ENCODE results near the gene AACS. TPM values are rescaled to one million over a fixed set of nuclear protein-coding genes. Genes with fewer than 3 reads are reported as not detected.

Gene AACS
- total RNA-seq, 1 experiment from 2014 or later = 46.8 TPM

DNA sequence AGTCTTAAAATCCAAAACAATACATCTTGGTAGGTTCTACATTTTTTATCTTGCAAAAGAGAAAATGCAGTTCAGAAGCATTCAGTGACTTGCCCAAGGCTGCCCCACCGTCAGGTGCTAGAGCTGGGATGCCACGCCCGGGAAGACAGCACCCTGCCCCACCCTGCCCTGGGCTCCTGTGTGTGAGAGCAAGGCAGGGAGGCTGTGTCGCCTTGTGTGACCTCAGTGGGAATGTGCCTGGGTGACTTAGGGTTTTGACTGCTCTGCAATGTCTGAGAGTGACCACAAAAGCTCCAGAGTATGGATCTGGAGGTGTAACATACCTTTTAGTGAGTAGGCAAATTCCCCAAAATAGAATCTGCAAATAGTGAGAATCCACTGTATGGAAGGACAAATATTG, 60.0 kb downstream of the AACS start:
- TF ChIP-seq EZH2 (IDR thresholded peaks at IDR 0.05; ENCODE audit: low read depth) = no peak
- TF ChIP-seq, protein P1, sequence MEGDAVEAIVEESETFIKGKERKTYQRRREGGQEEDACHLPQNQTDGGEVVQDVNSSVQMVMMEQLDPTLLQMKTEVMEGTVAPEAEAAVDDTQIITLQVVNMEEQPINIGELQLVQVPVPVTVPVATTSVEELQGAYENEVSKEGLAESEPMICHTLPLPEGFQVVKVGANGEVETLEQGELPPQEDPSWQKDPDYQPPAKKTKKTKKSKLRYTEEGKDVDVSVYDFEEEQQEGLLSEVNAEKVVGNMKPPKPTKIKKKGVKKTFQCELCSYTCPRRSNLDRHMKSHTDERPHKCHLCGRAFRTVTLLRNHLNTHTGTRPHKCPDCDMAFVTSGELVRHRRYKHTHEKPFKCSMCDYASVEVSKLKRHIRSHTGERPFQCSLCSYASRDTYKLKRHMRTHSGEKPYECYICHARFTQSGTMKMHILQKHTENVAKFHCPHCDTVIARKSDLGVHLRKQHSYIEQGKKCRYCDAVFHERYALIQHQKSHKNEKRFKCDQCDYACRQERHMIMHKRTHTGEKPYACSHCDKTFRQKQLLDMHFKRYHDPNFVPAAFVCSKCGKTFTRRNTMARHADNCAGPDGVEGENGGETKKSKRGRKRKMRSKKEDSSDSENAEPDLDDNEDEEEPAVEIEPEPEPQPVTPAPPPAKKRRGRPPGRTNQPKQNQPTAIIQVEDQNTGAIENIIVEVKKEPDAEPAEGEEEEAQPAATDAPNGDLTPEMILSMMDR (conservative IDR thresholded peaks at IDR 0.05) = no peak
- H2AFZ ChIP-seq = no peak overlapping the region
- peaks cover 31% of the 10 kb centered on the region for H3K4me1 ChIP-seq (replicated peaks; ENCODE audit: insufficient read depth)
- no peaks in the 10 kb centered on the region; the same call in 1 of the 2 replicates for H4K20me1 ChIP-seq (ENCODE audit: insufficient read depth)
- H3K36me3 ChIP-seq (ENCODE audit: low read depth) = no peaks in the 10 kb centered on the region
- H3F3A ChIP-seq (ENCODE audit: insufficient read depth, low read depth) = peaks cover 27% of the 10 kb centered on the region
- no peaks in the 10 kb centered on the region for H3K27me3 ChIP-seq (ENCODE audit: insufficient read depth, low read depth)
- no TSS peak for BruUV-seq (replicated peaks)
- peak overlapping the region; percentile 63 for H3K4me2 ChIP-seq
- no peaks in the 10 kb centered on the region for H3K9me3 ChIP-seq (ENCODE audit: insufficient read depth, low read depth)
- DNase-seq = peak; percentile 73 to 92
- CTCF ChIA-PET = no interaction called here
- no peaks in the 10 kb centered on the region for H3K9me2 ChIP-seq (ENCODE audit: insufficient read depth)
- no peak overlapping the region for H3K4me3 ChIP-seq
- peak overlapping the region; percentile 84 for H3K27ac ChIP-seq
- POLR2A ChIA-PET (ENCODE audit: unreplicated experiment) = no interaction called here
- H3K79me2 ChIP-seq (ENCODE audit: low read depth) = no peaks in the 10 kb centered on the region
- intact Hi-C loops (cut with micrococcal nuclease; ENCODE audit: unreplicated experiment) = loop anchor here (10.0 kb wide), 1 partner anchor 130 kb away; the partner anchor contains the start of gene BRI3BP

DNA sequence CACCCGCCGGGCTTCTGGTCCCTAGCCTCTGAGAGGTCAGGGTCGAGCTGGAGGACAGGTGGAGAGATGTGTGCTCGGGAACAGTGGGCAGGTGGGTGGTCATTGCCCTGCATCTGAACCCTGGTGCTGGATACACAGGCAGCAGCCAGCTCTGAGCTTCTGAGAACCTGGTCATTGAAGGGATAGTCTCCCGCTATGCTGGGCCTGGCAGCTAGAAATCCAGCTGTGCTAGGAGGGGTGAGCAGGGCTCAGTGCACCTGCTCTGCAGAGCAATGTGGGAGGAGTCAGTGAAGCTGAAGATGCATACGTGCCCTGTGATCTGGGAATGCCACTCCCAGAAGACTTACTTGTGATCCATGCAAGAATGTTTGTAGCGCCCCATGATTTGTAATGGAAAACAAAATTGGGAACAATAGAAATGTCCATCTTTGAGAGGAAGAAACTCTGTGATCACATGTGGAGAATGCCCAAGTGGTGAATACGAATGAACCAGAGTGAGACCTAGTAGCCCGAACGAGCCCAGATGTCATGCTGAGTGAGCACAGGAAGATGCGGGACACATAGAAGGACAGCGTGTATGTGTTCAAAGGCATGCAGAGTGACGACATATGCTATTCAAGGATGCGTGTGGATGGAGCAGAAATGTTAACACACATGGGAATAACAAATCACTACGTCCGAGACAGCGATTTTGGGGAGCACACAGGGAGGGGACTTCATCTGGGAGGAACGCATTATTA, 63.4 kb downstream of the AACS start:
- CTCF ChIA-PET = no interaction called here
- Histone ChIP-seq H3K79me2 (ENCODE audit: low read depth) (no peaks in the 10 kb centered on the region), H3F3A (ENCODE audit: insufficient read depth, low read depth) (peaks cover 24% of the 10 kb centered on the region), H3K27ac (no peak overlapping the region), H4K20me1 (ENCODE audit: insufficient read depth) (no peaks in the 10 kb centered on the region; the same call in 1 of the 2 replicates), H3K36me3 (ENCODE audit: low read depth) (no peaks in the 10 kb centered on the region), H3K4me1 (replicated peaks; ENCODE audit: insufficient read depth) (peaks cover 26% of the 10 kb centered on the region), H3K9me2 (ENCODE audit: insufficient read depth) (no peaks in the 10 kb centered on the region), H3K27me3 (ENCODE audit: insufficient read depth, low read depth) (no peaks in the 10 kb centered on the region), H3K4me2 (no peak overlapping the region), H3K9me3 (ENCODE audit: insufficient read depth, low read depth) (no peaks in the 10 kb centered on the region), H3K4me3 (no peak overlapping the region), H2AFZ (no peak overlapping the region)
- DNase-seq = peak in 1 of 2 experiments; percentile 25
- no TSS peak for BruUV-seq (replicated peaks)
- POLR2A ChIA-PET (ENCODE audit: unreplicated experiment) = no interaction called here
- intact Hi-C loops (cut with micrococcal nuclease; ENCODE audit: unreplicated experiment) = loop anchor here (10.0 kb wide), 1 partner anchor 134 kb away; the partner anchor contains the start of gene BRI3BP
- no peak for TF ChIP-seq EZH2 (IDR thresholded peaks at IDR 0.05; ENCODE audit: low read depth)
- TF ChIP-seq, protein P1 (conservative IDR thresholded peaks at IDR 0.05) = no peak

DNA sequence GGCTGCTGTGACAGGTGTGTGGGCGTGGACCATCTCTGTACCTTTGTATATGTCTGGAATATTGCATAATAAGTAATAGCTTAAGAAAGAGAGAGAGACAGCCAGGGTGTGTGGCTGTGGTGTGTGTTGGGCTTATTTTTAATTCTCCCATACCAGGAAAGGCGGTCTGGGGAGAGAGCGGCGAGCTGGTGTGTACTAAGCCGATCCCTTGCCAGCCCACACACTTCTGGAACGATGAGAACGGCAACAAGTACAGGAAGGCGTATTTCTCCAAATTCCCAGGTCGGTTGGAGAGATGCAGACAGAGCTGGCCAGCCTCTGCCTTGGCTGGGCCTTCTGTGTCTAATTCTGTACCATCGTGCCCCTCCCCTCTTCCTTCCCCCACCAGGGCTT, 63.9 kb downstream of the AACS start:
- H3F3A ChIP-seq (ENCODE audit: insufficient read depth, low read depth) = peaks cover 18% of the 10 kb centered on the region
- H3K9me2 ChIP-seq (ENCODE audit: insufficient read depth) = no peaks in the 10 kb centered on the region
- no peak overlapping the region for H3K4me3 ChIP-seq
- H3K36me3 ChIP-seq (ENCODE audit: low read depth) = no peaks in the 10 kb centered on the region
- H4K20me1 ChIP-seq (ENCODE audit: insufficient read depth) = no peaks in the 10 kb centered on the region; the same call in 1 of the 2 replicates
- peaks cover 21% of the 10 kb centered on the region for H3K4me1 ChIP-seq (replicated peaks; ENCODE audit: insufficient read depth)
- ChIA-PET CTCF (no interaction called here), POLR2A (ENCODE audit: unreplicated experiment) (no interaction called here)
- TF ChIP-seq EZH2 (IDR thresholded peaks at IDR 0.05; ENCODE audit: low read depth) = no peak
- TF ChIP-seq, protein P1 (conservative IDR thresholded peaks at IDR 0.05) = no peak
- H3K27me3 ChIP-seq (ENCODE audit: insufficient read depth, low read depth) = no peaks in the 10 kb centered on the region
- H3K27ac ChIP-seq = no peak overlapping the region
- H2AFZ ChIP-seq = no peak overlapping the region
- H3K9me3 ChIP-seq (ENCODE audit: insufficient read depth, low read depth) = no peaks in the 10 kb centered on the region
- DNase-seq = no peak
- intact Hi-C loops (cut with micrococcal nuclease; ENCODE audit: unreplicated experiment) = loop anchor here (10.0 kb wide), 1 partner anchor 134 kb away; the partner anchor contains the start of gene BRI3BP
- no peaks in the 10 kb centered on the region for H3K79me2 ChIP-seq (ENCODE audit: low read depth)
- H3K4me2 ChIP-seq = no peak overlapping the region
- BruUV-seq (replicated peaks) = no TSS peak
